Activated CD4-positive, alpha-beta memory T cell treated with anti-CD3 and anti-CD28 coated beads for 36 hours (primary cell): ENCODE data around the gene KCNJ4. TPM values are rescaled to one million over a fixed set of nuclear protein-coding genes. Genes with fewer than 3 reads are reported as not detected.

ENCODE experiments used
- CTCF ChIA-PET: fragments of 350-600 bp; sonication (Branson Sonifier 250); formaldehyde crosslinking; loops from one replicate; lab custom pipeline; 2021; ENCODE audit warnings: antibody characterized with exemption, inconsistent platforms; lab: Charles Lee
- POLR2A ChIA-PET: fragments of 350-600 bp; sonication (Branson Sonifier 250); formaldehyde crosslinking; loops from one replicate; lab custom pipeline; 2021; ENCODE audit warnings: antibody characterized with exemption; lab: Charles Lee
- DNase-seq: peaks from one replicate; pipeline ENCODE4 v3.0.0-alpha.2; 2020
- H3K27ac Mint-ChIP-seq: one replicate; pipeline ENCODE4 v1.8.0; 2021; ENCODE audit warnings: mixed read lengths
- H3K27me3 Mint-ChIP-seq: one replicate; pipeline ENCODE4 v1.8.0; 2021; ENCODE audit warnings: mixed read lengths
- H3K36me3 Mint-ChIP-seq: one replicate; pipeline ENCODE4 v1.8.0; 2021; ENCODE audit warnings: mixed read lengths
- H3K4me1 Mint-ChIP-seq: one replicate; pipeline ENCODE4 v1.8.0; 2021; ENCODE audit warnings: low read depth, mixed read lengths
- H3K4me3 Mint-ChIP-seq: one replicate; pipeline ENCODE4 v1.8.0; 2021; ENCODE audit warnings: mild to moderate bottlenecking, mixed read lengths
- H3K9me3 Mint-ChIP-seq: one replicate; pipeline ENCODE4 v1.8.0; 2021; ENCODE audit warnings: mixed read lengths
- intact Hi-C: fragments of 100-400 bp; cut with micrococcal nuclease; formaldehyde crosslinking; loops from one replicate; pipeline ENCODE4 v1.15.1; 2023
- total RNA-seq, 2 experiments: library from RNA; stranded (reverse); gene quantifications; one replicate each; pipeline ENCODE4 v1.2.3, GENCODE V29; 2021

The KCNJ4 gene
- total RNA-seq, 2 experiments from 2014 or later, result not detected

- intact Hi-C loops, result loop anchor here (5.0 kb wide), 1 partner anchor 112 kb away; the partner anchor contains the start of gene DMC1
- Mint-ChIP-seq H3K27ac (no peak overlapping the region), H3K27me3 (peaks cover 62% of the 10 kb centered on the region), H3K9me3 (no peaks in the 10 kb centered on the region), H3K4me1 (peaks cover 5% of the 10 kb centered on the region), H3K36me3 (no peaks in the 10 kb centered on the region), H3K4me3 (no peak overlapping the region)
- no peak for DNase-seq
- ChIA-PET POLR2A (no interaction called here), CTCF (no interaction called here)
Measured at GRCh38 chr22:38460426-38460840, 5.4 kb upstream of the KCNJ4 start.

GRCh38 chr22:38456841-38457699 is 2.1 kb upstream of the KCNJ4 start:
- CTCF ChIA-PET, result no interaction called here
- intact Hi-C loops, result no loop called here

GRCh38 chr22:38456272-38456835 is 1.4 kb upstream of the KCNJ4 start:
- Mint-ChIP-seq H3K4me3 (peak overlapping the region; percentile 12), H3K27me3 (peaks cover 68% of the 10 kb centered on the region), H3K27ac (no peak overlapping the region), H3K4me1 (peaks cover 9% of the 10 kb centered on the region), H3K9me3 (no peaks in the 10 kb centered on the region), H3K36me3 (no peaks in the 10 kb centered on the region)
- intact Hi-C loops, result no loop called here
- ChIA-PET POLR2A (no interaction called here), CTCF (no interaction called here)
- no peak for DNase-seq

More at GRCh38 chr22:38456841-38457699, 2.1 kb upstream of the KCNJ4 start:
- Mint-ChIP-seq H3K27ac (no peak overlapping the region), H3K36me3 (no peaks in the 10 kb centered on the region), H3K4me3 (no peak overlapping the region), H3K27me3 (peaks cover 68% of the 10 kb centered on the region), H3K4me1 (peaks cover 9% of the 10 kb centered on the region), H3K9me3 (no peaks in the 10 kb centered on the region)
- no peak for DNase-seq
- POLR2A ChIA-PET, result interaction anchor here (1.4 kb wide), 1 partner anchor 33 kb away, joined by 5 read pairs; no protein-coding TSS in a partner anchor

- Mint-ChIP-seq H3K4me1 (peaks cover 9% of the 10 kb centered on the region), H3K4me3 (no peak overlapping the region), H3K36me3 (no peaks in the 10 kb centered on the region), H3K27me3 (peaks cover 68% of the 10 kb centered on the region), H3K9me3 (no peaks in the 10 kb centered on the region), H3K27ac (no peak overlapping the region)
- DNase-seq, result no peak
- CTCF ChIA-PET, result no interaction called here
- intact Hi-C loops, result no loop called here
- POLR2A ChIA-PET, result no interaction called here
Measured at GRCh38 chr22:38455530-38456271, 702 bp upstream of the KCNJ4 start.

- ChIA-PET POLR2A (no interaction called here), CTCF (no interaction called here)
- peak overlapping the region; percentile 68 for H3K4me3 Mint-ChIP-seq
- no peaks in the 10 kb centered on the region for H3K36me3 Mint-ChIP-seq
- peak; percentile 17 for DNase-seq
- H3K4me1 Mint-ChIP-seq, result peaks cover 9% of the 10 kb centered on the region
- no peaks in the 10 kb centered on the region for H3K9me3 Mint-ChIP-seq
- no peak overlapping the region for H3K27ac Mint-ChIP-seq
- peaks cover 73% of the 10 kb centered on the region for H3K27me3 Mint-ChIP-seq
- intact Hi-C loops, result no loop called here
Measured at GRCh38 chr22:38454353-38455075, 485 bp downstream of the KCNJ4 start.

- CTCF ChIA-PET, result no interaction called here
- POLR2A ChIA-PET, result no interaction called here
- no peak overlapping the region for H3K4me3 Mint-ChIP-seq
Measured at GRCh38 chr22:38453996-38454352, 1.0 kb downstream of the KCNJ4 start.

GRCh38 chr22:38453066-38453672 is 1.8 kb downstream of the KCNJ4 start:
- H3K27me3 Mint-ChIP-seq, result peaks cover 60% of the 10 kb centered on the region
- H3K4me3 Mint-ChIP-seq, result no peak overlapping the region
- no peaks in the 10 kb centered on the region for H3K9me3 Mint-ChIP-seq
- H3K36me3 Mint-ChIP-seq, result no peaks in the 10 kb centered on the region
- no peak for DNase-seq
- H3K27ac Mint-ChIP-seq, result no peak overlapping the region
- CTCF ChIA-PET, result no interaction called here
- peaks cover 9% of the 10 kb centered on the region for H3K4me1 Mint-ChIP-seq
- POLR2A ChIA-PET, result interaction anchor here (0.6 kb wide), 1 partner anchor 491 kb away, joined by 4 read pairs; no protein-coding TSS in a partner anchor
- intact Hi-C loops, result no loop called here

More at GRCh38 chr22:38453996-38454352, 1.0 kb downstream of the KCNJ4 start:
- DNase-seq, result no peak
- Mint-ChIP-seq H3K27ac (no peak overlapping the region), H3K27me3 (peaks cover 68% of the 10 kb centered on the region), H3K36me3 (no peaks in the 10 kb centered on the region), H3K4me1 (peaks cover 9% of the 10 kb centered on the region), H3K9me3 (no peaks in the 10 kb centered on the region)
- intact Hi-C loops, result no loop called here

GRCh38 chr22:38452373-38453065 is 2.5 kb downstream of the KCNJ4 start:
- ChIA-PET CTCF (no interaction called here), POLR2A (interaction anchor here (0.6 kb wide), 1 partner anchor 490 kb away, joined by 4 read pairs; no protein-coding TSS in a partner anchor)
- peaks cover 54% of the 10 kb centered on the region for H3K27me3 Mint-ChIP-seq
- no peak overlapping the region for H3K27ac Mint-ChIP-seq
- intact Hi-C loops, result no loop called here
- no peak for DNase-seq
- no peaks in the 10 kb centered on the region for H3K36me3 Mint-ChIP-seq
- no peak overlapping the region for H3K4me3 Mint-ChIP-seq
- H3K4me1 Mint-ChIP-seq, result peaks cover 9% of the 10 kb centered on the region
- H3K9me3 Mint-ChIP-seq, result no peaks in the 10 kb centered on the region

GRCh38 chr22:38451864-38452263 is 3.1 kb downstream of the KCNJ4 start:
- no peaks in the 10 kb centered on the region for H3K9me3 Mint-ChIP-seq
- H3K27me3 Mint-ChIP-seq, result peaks cover 47% of the 10 kb centered on the region
- peaks cover 9% of the 10 kb centered on the region for H3K4me1 Mint-ChIP-seq
- H3K27ac Mint-ChIP-seq, result no peak overlapping the region
- POLR2A ChIA-PET, result no interaction called here
- no peaks in the 10 kb centered on the region for H3K36me3 Mint-ChIP-seq
- intact Hi-C loops, result no loop called here
- no peak overlapping the region for H3K4me3 Mint-ChIP-seq
- CTCF ChIA-PET, result no interaction called here
- DNase-seq, result no peak

- peaks cover 6% of the 10 kb centered on the region for H3K4me1 Mint-ChIP-seq
- no peaks in the 10 kb centered on the region for H3K36me3 Mint-ChIP-seq
- H3K4me3 Mint-ChIP-seq, result no peak overlapping the region
- ChIA-PET POLR2A (no interaction called here), CTCF (no interaction called here)
- DNase-seq, result no peak
- H3K9me3 Mint-ChIP-seq, result no peaks in the 10 kb centered on the region
- peaks cover 42% of the 10 kb centered on the region for H3K27me3 Mint-ChIP-seq
- intact Hi-C loops, result no loop called here
- no peak overlapping the region for H3K27ac Mint-ChIP-seq
Measured at GRCh38 chr22:38451404-38451803, 3.6 kb downstream of the KCNJ4 start.

GRCh38 chr22:38450234-38450797 is 4.7 kb downstream of the KCNJ4 start:
- DNase-seq, result no peak
- Mint-ChIP-seq H3K27me3 (peaks cover 41% of the 10 kb centered on the region), H3K27ac (no peak overlapping the region), H3K4me3 (no peak overlapping the region), H3K36me3 (no peaks in the 10 kb centered on the region), H3K4me1 (peaks cover 4% of the 10 kb centered on the region), H3K9me3 (no peaks in the 10 kb centered on the region)
- ChIA-PET CTCF (no interaction called here), POLR2A (no interaction called here)
- intact Hi-C loops, result no loop called here
